Measurements from ENCODE around the gene MYL7. TPM values are rescaled to one million over a fixed set of nuclear protein-coding genes. Genes with fewer than 3 reads are reported as not detected.

Gene MYL7
- polyA plus RNA-seq, 1 of the 3 experiments (the other 2 are of a cell fraction), result not detected

GRCh38 chr7:44154703-44155102 is 13.6 kb upstream of the MYL7 start:
- Histone ChIP-seq H2AFZ (ENCODE audit: low read depth) (no peak overlapping the region), H3K9me2 (no peaks in the 10 kb centered on the region), H3K4me1 (ENCODE audit: control insufficient read depth in 1 of 2, insufficient read depth in 2 of 2, low read depth in 1 of 2, low read length in 1 of 2) (peaks cover 0 to 28% of the 10 kb centered on the region in 2 experiments; a peak in 1 of 4 replicates), H3K4me2 (no peak overlapping the region), H3K27me3 (ENCODE audit: insufficient read depth) (no peaks in the 10 kb centered on the region), H3K36me3 (replicated peaks in 1 of 2; ENCODE audit: control insufficient read depth in 1 of 2, insufficient read depth in 2 of 2, low read length in 1 of 2) (no peaks in the 10 kb centered on the region), H3K27ac (ENCODE audit: low read depth in 2 of 2, low read length in 1 of 2) (no peak overlapping the region), H3K9me3 (no peaks in the 10 kb centered on the region), H4K20me1 (ENCODE audit: insufficient read depth) (no peaks in the 10 kb centered on the region), H3K9ac (no peak overlapping the region), H3K79me2 (ENCODE audit: insufficient read depth) (no peaks in the 10 kb centered on the region), H3F3A (replicated peaks; ENCODE audit: insufficient read depth) (no peaks in the 10 kb centered on the region), H3K4me3 (ENCODE audit: low read depth in 2 of 2, low read length in 1 of 2) (no peak overlapping the region)
- WGBS (ENCODE audit: low lambda C conversion rate), result 79% methylated on average over 3 of the region's 3 CpGs
- CTCF ChIA-PET, result interaction anchor here (1.3 to 2.0 kb wide), 2 partner anchors 10 to 41 kb away, joined by 4 to 8 read pairs; no protein-coding TSS in a partner anchor
- no peak for DNase-seq
- TF ChIP-seq FOSL2 (IDR thresholded peaks at IDR 0.05; ENCODE audit: borderline replicate concordance, low read depth) (no peak), MXI1 (IDR thresholded peaks at IDR 0.05; ENCODE audit: low read depth, low read length) (no peak), RCOR1 (IDR thresholded peaks at IDR 0.05; ENCODE audit: low read length) (no peak), YY1 (IDR thresholded peaks at IDR 0.05; ENCODE audit: low read depth) (no peak), SMC3 (IDR thresholded peaks at IDR 0.05; ENCODE audit: low read depth, low read length) (no peak)
- POLR2A ChIA-PET, result no interaction called here

- no peaks in the 10 kb centered on the region for H3K9me2 ChIP-seq
These were observed 12.8 kb upstream of the MYL7 start for GRCh38 chr7:44153948-44154335.

More at GRCh38 chr7:44153948-44154335, 12.8 kb upstream of the MYL7 start:
- H3K27ac ChIP-seq (ENCODE audit: low read depth in 2 of 2, low read length in 1 of 2), result no peak overlapping the region
- ChIA-PET POLR2A (no interaction called here), CTCF (interaction anchor here (0.6 to 2.0 kb wide), 5 partner anchors 11 to 411 kb away, joined by 3 to 8 read pairs (median 4); partner anchors contain the start of gene POLD2)
- H3F3A ChIP-seq (replicated peaks; ENCODE audit: insufficient read depth), result no peaks in the 10 kb centered on the region
- no peak for DNase-seq
- TF ChIP-seq CTCF (IDR thresholded peaks at IDR 0.05) (no peak), EZH2phosphoT487 (IDR thresholded peaks at IDR 0.05; ENCODE audit: borderline replicate concordance, low read depth) (no peak), PBX3 (IDR thresholded peaks at IDR 0.05) (no peak), RXRA (IDR thresholded peaks at IDR 0.05; ENCODE audit: borderline replicate concordance, low read depth) (no peak), CHD2 (IDR thresholded peaks at IDR 0.05; ENCODE audit: low read length, partially characterized antibody) (no peak), FOSL2 (IDR thresholded peaks at IDR 0.05; ENCODE audit: borderline replicate concordance, low read depth) (no peak), TEAD4 (IDR thresholded peaks at IDR 0.05; ENCODE audit: borderline replicate concordance, insufficient read depth) (no peak), MAX (IDR thresholded peaks at IDR 0.05; ENCODE audit: low read depth) (no peak), ZBTB33 (IDR thresholded peaks at IDR 0.05; ENCODE audit: borderline replicate concordance, low read depth) (no peak), GATA2 (CRISPR knock-in tag; IDR thresholded peaks at IDR 0.05) (no peak), NRF1 (IDR thresholded peaks at IDR 0.05; ENCODE audit: low read depth, low read length) (no peak), SMC3 (IDR thresholded peaks at IDR 0.05; ENCODE audit: low read depth, low read length) (no peak), SIN3A (IDR thresholded peaks at IDR 0.05; ENCODE audit: borderline replicate concordance, low read depth, low read length) (no peak), JUND (IDR thresholded peaks at IDR 0.05) (no peak), TCF12 (IDR thresholded peaks at IDR 0.05) (no peak), USF2 (IDR thresholded peaks at IDR 0.05; ENCODE audit: borderline replicate concordance, low read depth, low read length) (no peak), NFIC (IDR thresholded peaks at IDR 0.05; ENCODE audit: borderline replicate concordance) (no peak)
- no peak overlapping the region for H2AFZ ChIP-seq (ENCODE audit: low read depth)
- peaks cover 0 to 28% of the 10 kb centered on the region in 2 experiments; a peak in 1 of 4 replicates for H3K4me1 ChIP-seq (ENCODE audit: control insufficient read depth in 1 of 2, insufficient read depth in 2 of 2, low read depth in 1 of 2, low read length in 1 of 2)
- no peaks in the 10 kb centered on the region for H4K20me1 ChIP-seq (ENCODE audit: insufficient read depth)
- H3K36me3 ChIP-seq (replicated peaks in 1 of 2; ENCODE audit: control insufficient read depth in 1 of 2, insufficient read depth in 2 of 2, low read length in 1 of 2), result no peaks in the 10 kb centered on the region
- H3K9ac ChIP-seq, result no peak overlapping the region
- H3K27me3 ChIP-seq (ENCODE audit: insufficient read depth), result no peaks in the 10 kb centered on the region
- WGBS (ENCODE audit: low lambda C conversion rate), result 84% methylated on average over 5 of the region's 5 CpGs
- no peaks in the 10 kb centered on the region for H3K9me3 ChIP-seq
- H3K79me2 ChIP-seq (ENCODE audit: insufficient read depth), result no peaks in the 10 kb centered on the region
- H3K4me3 ChIP-seq (ENCODE audit: low read depth in 2 of 2, low read length in 1 of 2), result no peak overlapping the region
- no peak overlapping the region for H3K4me2 ChIP-seq
